GM23338 (cell line): ENCODE measurements around the gene EEF1AKMT2. TPM values are rescaled to one million over a fixed set of nuclear protein-coding genes. Genes with fewer than 3 reads are reported as not detected.
A peak's percentile ranks its signal among the peaks of the same experiment; 100 is the strongest.

Experiments used
- ATAC-seq: fragments of 200-7000 bp; cut with Tn5 transposase; 3 replicates; pipeline ENCODE4 v1.9.1; 2020
- DNase-seq: peaks from one replicate; pipeline ENCODE4 v3.0.0-alpha.2; 2015; ENCODE audit warnings: low spot score
- H2AFZ ChIP-seq: fragments of 200-600 bp; sonication (generic); 2 replicates; pipeline ENCODE4 v1.8.0; 2016; ENCODE audit warnings: antibody characterized with exemption, mild to moderate bottlenecking, moderate library complexity
- H3F3A ChIP-seq: fragments of 200-600 bp; sonication (generic); replicated peaks from 2 replicates; pipeline ENCODE4 v1.8.0; 2017; ENCODE audit warnings: antibody characterized with exemption, mixed run types, low read depth
- H3K27ac ChIP-seq: fragments of 200-600 bp; sonication (generic); 2 replicates; pipeline ENCODE4 v1.6.1; 2016; ENCODE audit warnings: low read depth
- H3K27me3 ChIP-seq: fragments of 200-600 bp; sonication (generic); 2 replicates; pipeline ENCODE4 v1.8.0; 2016; ENCODE audit warnings: mild to moderate bottlenecking, mixed run types, moderate library complexity; ENCODE audit not compliant: insufficient read depth
- H3K36me3 ChIP-seq: fragments of 200-600 bp; sonication (generic); 2 replicates; pipeline ENCODE4 v1.8.0; 2016; ENCODE audit warnings: mild to moderate bottlenecking; ENCODE audit not compliant: insufficient read depth
- H3K4me1 ChIP-seq: fragments of 200-600 bp; sonication (generic); 2 replicates; pipeline ENCODE4 v1.8.0; 2016; ENCODE audit warnings: mild to moderate bottlenecking, moderate library complexity; ENCODE audit not compliant: insufficient read depth
- H3K4me2 ChIP-seq: fragments of 200-600 bp; sonication (generic); 2 replicates; pipeline ENCODE4 v1.7.1; 2017; ENCODE audit warnings: mixed run types
- H3K4me3 ChIP-seq: fragments of 200-600 bp; sonication (generic); 2 replicates; pipeline ENCODE4 v1.6.1; 2016; ENCODE audit warnings: mixed run types
- H3K79me2 ChIP-seq: fragments of 200-600 bp; sonication (generic); replicated peaks from 2 replicates; pipeline ENCODE4 v1.8.0; 2017; ENCODE audit warnings: mild to moderate bottlenecking; ENCODE audit not compliant: insufficient read depth
- H3K9me2 ChIP-seq: fragments of 200-600 bp; sonication (generic); 2 replicates; pipeline ENCODE4 v1.8.0; 2017; ENCODE audit not compliant: insufficient read depth
- H4K20me1 ChIP-seq: fragments of 200-600 bp; sonication (generic); replicated peaks from 2 replicates; pipeline ENCODE4 v1.8.0; 2017; ENCODE audit warnings: mild to moderate bottlenecking; ENCODE audit not compliant: insufficient read depth
- H3K27ac Mint-ChIP-seq: 2 replicates; pipeline ENCODE4 v1.8.0; 2020; ENCODE audit warnings: inconsistent platforms, mild to moderate bottlenecking, moderate library complexity, mixed read lengths
- H3K27me3 Mint-ChIP-seq: 3 replicates; pipeline ENCODE4 v1.8.0; 2022; ENCODE audit warnings: low read depth, mild to moderate bottlenecking, moderate library complexity, mixed read lengths, inconsistent platforms; ENCODE audit not compliant: insufficient read depth, poor library complexity
- H3K36me3 Mint-ChIP-seq: 3 replicates; pipeline ENCODE4 v1.8.0; 2021; ENCODE audit warnings: low read depth, mild to moderate bottlenecking, inconsistent platforms, moderate library complexity, mixed read lengths
- H3K4me1 Mint-ChIP-seq: 3 replicates; pipeline ENCODE4 v1.8.0; 2020; ENCODE audit warnings: mild to moderate bottlenecking, inconsistent platforms, mixed read lengths
- H3K4me3 Mint-ChIP-seq: 3 replicates; pipeline ENCODE4 v1.8.0; 2021; ENCODE audit warnings: moderate library complexity, mild to moderate bottlenecking, inconsistent platforms, mixed read lengths
- H3K9me3 Mint-ChIP-seq: 3 replicates; pipeline ENCODE4 v1.8.0; 2020; ENCODE audit warnings: moderate library complexity, mild to moderate bottlenecking, inconsistent platforms, mixed read lengths
- CREB1 ChIP-seq: fragments of 250-450 bp; sonication (Bioruptor Pico); IDR thresholded peaks from 2 replicates; pipeline ENCODE4 v1.5.0; 2020; ENCODE audit warnings: low read depth, mild to moderate bottlenecking, moderate library complexity
- CTCF ChIP-seq, 2 experiments: fragments of 200-600 bp in 1 of 2; sonication (generic) in 1 of 2; conservative IDR thresholded peaks; 2 replicates each; pipeline versions ENCODE4 v1.5.1 to v1.6.1; 2016 to 2017; ENCODE audit warnings: antibody characterized with exemption in 2 of 2, low read depth in 2 of 2, mild to moderate bottlenecking in 2 of 2, moderate library complexity in 1 of 2
- EZH2phosphoT487 ChIP-seq: fragments of 200-600 bp; sonication (generic); IDR thresholded peaks from one replicate; pipeline ENCODE4 v1.8.1; 2018; ENCODE audit warnings: antibody characterized with exemption; ENCODE audit not compliant: unreplicated experiment
- JUNB ChIP-seq: IDR thresholded peaks from one replicate; pipeline ENCODE4 v1.6.1; 2016; ENCODE audit warnings: antibody characterized with exemption; ENCODE audit not compliant: unreplicated experiment
- NANOG ChIP-seq: IDR thresholded peaks from 2 replicates; pipeline ENCODE4 v1.6.1; 2016; ENCODE audit warnings: antibody characterized with exemption, borderline replicate concordance
- POLR2AphosphoS5 ChIP-seq: IDR thresholded peaks from 2 replicates; pipeline ENCODE4 v1.6.1; 2016; ENCODE audit warnings: antibody characterized with exemption, low read depth
- ZNF114 ChIP-seq: fragments of 250-450 bp; sonication (Bioruptor Pico); IDR thresholded peaks from 2 replicates; pipeline ENCODE4 v1.5.0; 2020; ENCODE audit warnings: mild to moderate bottlenecking, moderate library complexity
- polyA plus RNA-seq: library from polyadenylated mRNA; unstranded; fragments of >200 nt; fragmentation: Nextera tagmentation; extraction: Ambion mirVana; gene quantifications from 2 replicates; pipeline ENCODE4 v1.2.1, GENCODE V29; 2016
- total RNA-seq: library from RNA; depleted of rRNA; stranded (reverse); fragments of >200 nt; shearing (Covaris generic); gene quantifications from 2 replicates; pipeline ENCODE4 v1.2.3, GENCODE V29; 2014

Gene EEF1AKMT2
- total and polyA plus RNA-seq, 2 experiments from 2014 or later, result 35.0 to 38.0 TPM

GRCh38 chr10:124719213-124719851 lies 72.4 kb downstream of the EEF1AKMT2 start:
- Histone ChIP-seq H3K4me3 (no peak overlapping the region), H2AFZ (no peak overlapping the region), H3F3A (no peaks in the 10 kb centered on the region; the same call in 1 of the 2 replicates), H3K27ac (peak overlapping the region; percentile 47), H3K36me3 (no peaks in the 10 kb centered on the region), H4K20me1 (no peaks in the 10 kb centered on the region), H3K4me1 (peaks cover 10% of the 10 kb centered on the region), H3K79me2 (peaks cover 12% of the 10 kb centered on the region; the same call in 1 of the 2 replicates), H3K4me2 (0 out of 2 replicates have a peak overlapping the region, but pooled peaks have one; percentile 29), H3K27me3 (no peaks in the 10 kb centered on the region), H3K9me2 (no peaks in the 10 kb centered on the region)
- peaks cover 43% of the 10 kb centered on the region for H3K4me1 Mint-ChIP-seq
- ATAC-seq (peak; percentile 72), DNase-seq (peak; percentile 71)
- no peak overlapping the region for H3K27ac Mint-ChIP-seq
- TF ChIP-seq CTCF (conservative IDR thresholded peaks at IDR 0.05; ENCODE audit: low read depth in 2 of 2) (peak; percentile 46 to 48), POLR2AphosphoS5 (no peak)
- H3K9me3 Mint-ChIP-seq, result no peaks in the 10 kb centered on the region
- no peak overlapping the region for H3K4me3 Mint-ChIP-seq
- H3K27me3 Mint-ChIP-seq, result peaks cover 3% of the 10 kb centered on the region
- H3K36me3 Mint-ChIP-seq, result no peaks in the 10 kb centered on the region

GRCh38 chr10:124717911-124718741 lies 73.6 kb downstream of the EEF1AKMT2 start:
- no peaks in the 10 kb centered on the region for H3K36me3 ChIP-seq
- Mint-ChIP-seq H3K4me1 (peaks cover 38% of the 10 kb centered on the region), H3K27me3 (peaks cover 3% of the 10 kb centered on the region), H3K27ac (no peak overlapping the region), H3K36me3 (no peaks in the 10 kb centered on the region), H3K9me3 (no peaks in the 10 kb centered on the region), H3K4me3 (no peak overlapping the region)
- no peaks in the 10 kb centered on the region for H3K9me2 ChIP-seq
- H3K27ac ChIP-seq, result no peak overlapping the region
- no peak for TF ChIP-seq NANOG
- H2AFZ ChIP-seq, result no peak overlapping the region
- no peak overlapping the region for H3K4me2 ChIP-seq
- ATAC-seq, result no peak
- H3K4me3 ChIP-seq, result no peak overlapping the region
- no peak for DNase-seq
- peaks cover 10% of the 10 kb centered on the region for H3K4me1 ChIP-seq
- H4K20me1 ChIP-seq, result peaks cover 2% of the 10 kb centered on the region; the same call in 1 of the 2 replicates
- H3K27me3 ChIP-seq, result no peaks in the 10 kb centered on the region
- H3K79me2 ChIP-seq, result peaks cover 12% of the 10 kb centered on the region; the same call in 1 of the 2 replicates
- H3F3A ChIP-seq, result no peaks in the 10 kb centered on the region; the same call in 1 of the 2 replicates

- H4K20me1 ChIP-seq, result peaks cover 2% of the 10 kb centered on the region; the same call in 1 of the 2 replicates
- H2AFZ ChIP-seq, result no peak overlapping the region
- H3K79me2 ChIP-seq, result peaks cover 12% of the 10 kb centered on the region; the same call in 1 of the 2 replicates
- no peaks in the 10 kb centered on the region for H3K36me3 ChIP-seq
- H3K9me2 ChIP-seq, result no peaks in the 10 kb centered on the region
- peaks cover 4% of the 10 kb centered on the region for H3K27me3 Mint-ChIP-seq
- H3K27ac Mint-ChIP-seq, result no peak overlapping the region
- H3K36me3 Mint-ChIP-seq, result no peaks in the 10 kb centered on the region
- no peak overlapping the region for H3K4me2 ChIP-seq
- no peak overlapping the region for H3K27ac ChIP-seq
- no peaks in the 10 kb centered on the region for H3K9me3 Mint-ChIP-seq
- no peaks in the 10 kb centered on the region for H3K27me3 ChIP-seq
- ATAC-seq (no peak), DNase-seq (no peak)
- no peaks in the 10 kb centered on the region; the same call in 1 of the 2 replicates for H3F3A ChIP-seq
- H3K4me3 ChIP-seq, result no peak overlapping the region
- peaks cover 33% of the 10 kb centered on the region for H3K4me1 Mint-ChIP-seq
- H3K4me1 ChIP-seq, result peaks cover 10% of the 10 kb centered on the region
- no peak overlapping the region for H3K4me3 Mint-ChIP-seq
- TF ChIP-seq EZH2phosphoT487 (no peak), JUNB (no peak), CREB1 (CRISPR knock-in tag) (no peak), ZNF114 (CRISPR knock-in tag) (no peak)
These were observed 74.5 kb downstream of the EEF1AKMT2 start for GRCh38 chr10:124717041-124717757.
